ENCODE measurements around the gene HIPK2. TPM values are rescaled to one million over a fixed set of nuclear protein-coding genes. Genes with fewer than 3 reads are reported as not detected.

Gene HIPK2
- total RNA-seq, 4 donors from 2014 or later: 17.9 to 35.9 (median 22.4) TPM

DNA sequence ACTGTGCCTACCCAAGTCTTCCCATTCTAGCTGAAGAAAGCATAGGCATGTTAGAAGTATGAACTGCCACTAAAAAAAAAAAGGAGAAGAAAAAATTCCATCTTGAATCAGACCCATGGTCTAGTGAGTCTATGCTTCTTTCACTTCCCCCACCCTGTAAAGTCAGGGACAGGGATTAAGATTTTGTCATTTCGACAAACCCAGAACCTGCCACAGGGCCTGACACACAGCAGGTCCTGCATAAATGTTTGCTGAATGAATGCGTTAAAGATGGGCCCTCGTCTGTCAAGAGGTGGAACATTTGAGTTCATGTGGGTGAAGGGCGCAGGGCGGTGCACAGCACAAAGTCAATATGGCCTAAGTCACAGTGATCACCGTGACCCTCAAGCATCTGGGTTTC is 4.9 kb downstream of the HIPK2 start:
- H3K36me3 ChIP-seq: peaks cover 0 to 6% of the 10 kb centered on the region in 2 donors
- H3K9me3 ChIP-seq: no peaks in the 10 kb centered on the region
- peaks cover 0 to 36% (median 13%) of the 10 kb centered on the region in 3 donors for H3K4me1 ChIP-seq
- TF ChIP-seq POLR2A (IDR thresholded peaks at IDR 0.05) (no peak), POLR2AphosphoS5 (IDR thresholded peaks at IDR 0.05) (no peak), EP300 (IDR thresholded peaks at IDR 0.05) (no peak)
- TF ChIP-seq, protein P1, sequence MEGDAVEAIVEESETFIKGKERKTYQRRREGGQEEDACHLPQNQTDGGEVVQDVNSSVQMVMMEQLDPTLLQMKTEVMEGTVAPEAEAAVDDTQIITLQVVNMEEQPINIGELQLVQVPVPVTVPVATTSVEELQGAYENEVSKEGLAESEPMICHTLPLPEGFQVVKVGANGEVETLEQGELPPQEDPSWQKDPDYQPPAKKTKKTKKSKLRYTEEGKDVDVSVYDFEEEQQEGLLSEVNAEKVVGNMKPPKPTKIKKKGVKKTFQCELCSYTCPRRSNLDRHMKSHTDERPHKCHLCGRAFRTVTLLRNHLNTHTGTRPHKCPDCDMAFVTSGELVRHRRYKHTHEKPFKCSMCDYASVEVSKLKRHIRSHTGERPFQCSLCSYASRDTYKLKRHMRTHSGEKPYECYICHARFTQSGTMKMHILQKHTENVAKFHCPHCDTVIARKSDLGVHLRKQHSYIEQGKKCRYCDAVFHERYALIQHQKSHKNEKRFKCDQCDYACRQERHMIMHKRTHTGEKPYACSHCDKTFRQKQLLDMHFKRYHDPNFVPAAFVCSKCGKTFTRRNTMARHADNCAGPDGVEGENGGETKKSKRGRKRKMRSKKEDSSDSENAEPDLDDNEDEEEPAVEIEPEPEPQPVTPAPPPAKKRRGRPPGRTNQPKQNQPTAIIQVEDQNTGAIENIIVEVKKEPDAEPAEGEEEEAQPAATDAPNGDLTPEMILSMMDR (IDR thresholded peaks at IDR 0.05): no peak
- no peak overlapping the region for H3K4me3 ChIP-seq
- H3K27ac ChIP-seq: no peak overlapping the region
- ATAC-seq: no peak
- WGBS, 2 donors (ENCODE audit: low coverage in 1 of 2): 88% methylated on average over 6 of the region's 6 CpGs
- H3K27me3 ChIP-seq: no peaks in the 10 kb centered on the region

DNA sequence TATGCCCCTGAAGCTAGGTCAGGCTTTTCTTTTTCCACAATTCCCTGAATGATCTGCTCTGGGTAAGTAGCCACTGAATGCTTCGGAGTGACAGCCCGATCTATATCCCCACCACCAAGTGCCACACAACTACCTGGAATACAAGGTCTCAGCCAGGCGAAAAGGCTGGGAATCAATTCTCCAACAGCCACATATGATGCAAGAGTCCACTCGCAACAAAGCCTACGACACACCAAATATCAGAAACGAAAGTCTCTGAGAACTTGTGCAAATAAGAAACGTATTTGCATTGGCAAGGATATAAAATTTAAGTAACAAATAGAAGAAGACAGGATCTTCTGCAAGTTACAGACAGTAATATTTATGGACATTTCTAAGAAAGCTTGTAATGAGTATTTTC is 5.7 kb downstream of the HIPK2 start:
- Histone ChIP-seq H3K4me1 (peaks cover 0 to 38% (median 13%) of the 10 kb centered on the region in 3 donors), H3K27me3 (no peaks in the 10 kb centered on the region)

DNA sequence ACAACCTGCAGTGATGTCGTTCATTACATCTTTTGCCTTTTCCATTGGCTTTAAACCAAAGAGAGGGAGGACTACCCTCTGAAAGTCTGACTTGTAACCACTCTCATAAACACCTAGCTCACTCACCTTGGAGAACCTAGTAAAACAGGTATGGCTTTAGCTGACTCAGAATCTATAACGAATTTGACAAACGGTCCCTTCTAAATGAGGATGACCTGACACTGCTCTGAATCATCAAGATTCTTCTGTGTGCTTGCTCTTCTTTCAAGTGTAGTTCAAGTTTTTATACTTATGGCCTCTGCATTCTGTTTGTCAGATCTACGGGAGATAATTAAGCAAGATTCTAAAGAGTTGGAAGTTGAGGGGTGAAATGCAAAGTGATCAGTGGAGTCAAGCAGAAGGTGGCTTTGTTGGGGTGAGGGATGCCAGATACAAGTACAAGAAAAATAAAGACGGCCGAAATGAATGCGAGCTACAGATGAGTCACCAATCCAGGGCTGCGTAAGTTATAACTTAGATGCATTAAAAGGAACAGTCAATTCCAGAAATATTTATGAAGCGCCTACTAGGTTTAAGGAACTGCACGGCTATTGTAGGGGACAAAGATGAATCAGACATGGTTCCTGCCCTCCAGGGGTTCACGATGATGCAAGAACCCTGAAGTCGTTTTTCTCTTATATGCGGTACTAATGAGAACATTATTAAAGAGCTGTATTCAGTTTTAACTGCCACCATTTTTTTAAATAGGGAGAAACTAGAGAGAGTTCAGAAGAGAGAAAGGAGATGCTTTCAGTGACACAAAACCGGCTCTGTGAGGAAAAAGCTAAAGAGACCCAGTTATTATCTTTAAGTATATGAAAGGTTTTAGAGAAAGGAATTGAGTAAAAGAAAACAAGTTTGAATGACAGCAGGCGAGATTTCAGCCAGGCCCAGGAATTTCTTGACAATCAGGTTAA is 6.5 kb downstream of the HIPK2 start:
- peaks cover 0 to 6% of the 10 kb centered on the region in 2 donors for H3K36me3 ChIP-seq
- 82 to 84% methylated on average over 8 to 15 of the region's 15 CpGs for WGBS, 2 donors (ENCODE audit: low coverage in 1 of 2)
- no peaks in the 10 kb centered on the region for H3K9me3 ChIP-seq
- peaks cover 0 to 38% (median 13%) of the 10 kb centered on the region in 3 donors for H3K4me1 ChIP-seq
- ATAC-seq: no peak
- TF ChIP-seq POLR2A (IDR thresholded peaks at IDR 0.05): no peak
- TF ChIP-seq, protein P1 (IDR thresholded peaks at IDR 0.05): no peak
- no peak for TF ChIP-seq POLR2AphosphoS5 (IDR thresholded peaks at IDR 0.05)
- no peak for TF ChIP-seq EP300 (IDR thresholded peaks at IDR 0.05)
- H3K27me3 ChIP-seq: no peaks in the 10 kb centered on the region
- no peak overlapping the region for H3K27ac ChIP-seq
- H3K4me3 ChIP-seq: no peak overlapping the region

More for the DNA sequence above, 5.7 kb downstream of the HIPK2 start:
- H3K9me3 ChIP-seq: no peaks in the 10 kb centered on the region
- no peak for ATAC-seq
- H3K27ac ChIP-seq: no peak overlapping the region
- WGBS, 2 donors (ENCODE audit: low coverage in 1 of 2): 95 to 100% methylated on average over 5 of the region's 7 CpGs
- H3K4me3 ChIP-seq: no peak overlapping the region
- TF ChIP-seq POLR2A (IDR thresholded peaks at IDR 0.05): no peak
- TF ChIP-seq POLR2AphosphoS5 (IDR thresholded peaks at IDR 0.05): no peak
- TF ChIP-seq, protein P1 (IDR thresholded peaks at IDR 0.05): no peak
- no peak for TF ChIP-seq EP300 (IDR thresholded peaks at IDR 0.05)
- H3K36me3 ChIP-seq: peaks cover 0 to 6% of the 10 kb centered on the region in 2 donors

DNA sequence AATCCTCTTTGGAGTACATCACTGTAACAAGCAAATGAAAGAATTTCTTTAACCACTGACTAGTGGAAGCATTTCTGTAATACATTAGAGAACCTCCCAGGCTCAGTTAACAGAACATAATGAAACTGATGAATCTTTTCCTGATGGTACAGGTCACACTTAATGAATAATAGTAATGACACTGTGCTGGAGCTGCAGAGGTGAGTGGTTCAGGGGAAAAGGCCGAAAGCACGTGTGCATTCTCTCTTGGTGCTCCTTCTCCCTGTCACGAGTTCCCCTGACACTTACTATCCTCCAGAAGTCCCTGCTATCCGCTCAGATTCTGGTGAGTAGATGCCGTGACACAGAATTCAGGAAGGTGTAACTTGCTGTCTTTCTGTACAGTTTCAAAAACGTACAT is 8.0 kb downstream of the HIPK2 start:
- ATAC-seq: no peak
- H3K27me3 ChIP-seq: no peaks in the 10 kb centered on the region
- H3K4me3 ChIP-seq: no peak overlapping the region
- H3K36me3 ChIP-seq: peaks cover 0 to 6% of the 10 kb centered on the region in 2 donors
- H3K27ac ChIP-seq: no peak overlapping the region
- no peaks in the 10 kb centered on the region for H3K9me3 ChIP-seq
- TF ChIP-seq POLR2AphosphoS5 (IDR thresholded peaks at IDR 0.05): no peak
- TF ChIP-seq POLR2A (IDR thresholded peaks at IDR 0.05): no peak
- no peak for TF ChIP-seq EP300 (IDR thresholded peaks at IDR 0.05)
- TF ChIP-seq, protein P1 (IDR thresholded peaks at IDR 0.05): no peak
- peaks cover 0 to 26% (median 10%) of the 10 kb centered on the region in 3 donors for H3K4me1 ChIP-seq
- WGBS, 2 donors (ENCODE audit: low coverage in 1 of 2): 85 to 87% methylated on average over 6 of the region's 6 CpGs
